K562 (cell line): Measurements from ENCODE around the gene MCC. TPM values are rescaled to one million over a fixed set of nuclear protein-coding genes. Genes with fewer than 3 reads are reported as not detected.

ENCODE experiments used
- ATAC-seq: fragments of 200-7000 bp; cut with Tn5 transposase; 3 replicates; pipeline ENCODE4 v1.9.1; 2020; ENCODE audit warnings: moderate library complexity
- BruUV-seq: library from RNA; stranded (reverse); fragments of 400-500 nt; replicated peaks from 2 replicates; lab custom pipeline; 2021; lab: Mats Ljungman, UMichigan
- CTCF ChIA-PET: fragments of 300-600 bp; formaldehyde crosslinking; extraction: SDS; loops from one replicate; lab custom pipeline; 2021; ENCODE audit warnings: low intra/inter-chr PET ratio; lab: Yijun Ruan, JAX
- POLR2A ChIA-PET: fragments of 300-600, 350-650 bp; sonication (Branson Sonifier 250); formaldehyde crosslinking; extraction: SDS; loops from one replicate; lab custom pipeline; 2021; ENCODE audit warnings: antibody characterized with exemption, inconsistent platforms; lab: Yijun Ruan, JAX
- DNase-seq, 4 experiments: peaks; one replicate each; pipeline versions ENCODE4 v3.0.0 to v3.0.0-alpha.2; 2011 to 2018; ENCODE audit warnings: low spot score in 3 of 4, mixed read lengths in 3 of 4; ENCODE audit errors: extremely low read depth in 1 of 4
- FAIRE-seq: peaks from 2 replicates; lab custom pipeline; 2011; peaks lifted over from hg19 to GRCh38; lab: Jason Lieb, UNC
- H2AFZ ChIP-seq: 2 replicates; pipeline ENCODE4 v1.6.0; 2011; ENCODE audit warnings: low read depth, low read length, control low read depth, inconsistent platforms
- H3K27ac ChIP-seq: fragments of 200-600 bp; 3 replicates; pipeline ENCODE4 v1.8.0; 2011; ENCODE audit warnings: low read depth, mild to moderate bottlenecking, control low read depth, inconsistent platforms, low read length, moderate library complexity, mixed read lengths; ENCODE audit errors: extremely low read depth
- H3K27me3 ChIP-seq, 2 experiments: fragments of 300-600 bp in 1 of 2; 2 replicates in 1 of 2; 3 replicates in 1 of 2; pipeline versions ENCODE4 v1.6.0 to v1.8.0; 2011; ENCODE audit warnings: inconsistent platforms in 2 of 2, low read length in 2 of 2, mild to moderate bottlenecking in 1 of 2, mixed read lengths in 1 of 2, moderate library complexity in 1 of 2; ENCODE audit not compliant: control insufficient read depth in 2 of 2, insufficient read depth in 2 of 2
- H3K36me3 ChIP-seq: fragments of 300-600 bp; 3 replicates; pipeline ENCODE4 v1.8.0; 2011; ENCODE audit warnings: mild to moderate bottlenecking, low read length, inconsistent platforms; ENCODE audit not compliant: control insufficient read depth, insufficient read depth
- H3K4me1 ChIP-seq, 2 experiments: fragments of 200-600 bp in 1 of 2; replicated peaks in 1 of 2; 2 replicates in 1 of 2; 3 replicates in 1 of 2; pipeline versions ENCODE4 v1.5.1 to v1.8.0; 2011; ENCODE audit warnings: inconsistent platforms in 2 of 2, low read length in 2 of 2, mild to moderate bottlenecking in 1 of 2, mixed read lengths in 1 of 2, moderate library complexity in 1 of 2; ENCODE audit not compliant: control insufficient read depth in 2 of 2, insufficient read depth in 2 of 2
- H3K4me2 ChIP-seq: 2 replicates; pipeline ENCODE4 v1.6.1; 2011; ENCODE audit warnings: low read length, control low read depth, inconsistent platforms, mixed read lengths; ENCODE audit not compliant: insufficient read depth
- H3K4me3 ChIP-seq: fragments of 200-600 bp; sonication (generic), shearing (Covaris generic); 2 replicates; pipeline ENCODE4 v1.5.1; 2016; ENCODE audit warnings: control low read depth, inconsistent platforms
- H3K79me2 ChIP-seq: fragments of 200-600 bp; 3 replicates; pipeline ENCODE4 v1.8.0; 2011; ENCODE audit warnings: low read length, inconsistent platforms; ENCODE audit not compliant: control insufficient read depth, insufficient read depth
- H3K9ac ChIP-seq, 2 experiments: 2 replicates each; pipeline versions ENCODE4 v1.6.0 to v1.6.1; 2011; ENCODE audit warnings: low read depth in 2 of 2, low read length in 2 of 2, control low read depth in 1 of 2, inconsistent platforms in 1 of 2, mild to moderate bottlenecking in 1 of 2, mixed read lengths in 1 of 2; ENCODE audit not compliant: insufficient read depth in 1 of 2
- H3K9me1 ChIP-seq: one replicate; pipeline ENCODE4 v1.6.0; 2011; ENCODE audit warnings: inconsistent platforms, mild to moderate bottlenecking, low read length, moderate library complexity; ENCODE audit not compliant: control insufficient read depth, insufficient read depth
- H3K9me3 ChIP-seq: replicated peaks from 2 replicates; pipeline ENCODE4 v1.5.1; 2011; ENCODE audit warnings: low read depth, low read length, inconsistent platforms; ENCODE audit not compliant: control insufficient read depth, insufficient read depth
- H4K20me1 ChIP-seq: replicated peaks from 2 replicates; pipeline ENCODE4 v1.6.1; 2011; ENCODE audit warnings: low read length, inconsistent platforms, mixed read lengths; ENCODE audit not compliant: control insufficient read depth, insufficient read depth
- HNRNPUL1 ChIP-seq: fragments of 200-400 bp; formaldehyde crosslinking; IDR thresholded peaks from 2 replicates; pipeline ENCODE4 v1.6.1; 2017; ENCODE audit warnings: low read length
- XRCC5 ChIP-seq: fragments of 200-400 bp; formaldehyde crosslinking; IDR thresholded peaks from 2 replicates; pipeline ENCODE4 v1.6.1; 2017; ENCODE audit warnings: low read depth, mild to moderate bottlenecking, low read length
- ZNF140 ChIP-seq: fragments of 250-450 bp; sonication (Bioruptor Pico); IDR thresholded peaks from 2 replicates; pipeline ENCODE4 v1.8.0; 2021; ENCODE audit warnings: moderate library complexity, mild to moderate bottlenecking, inconsistent platforms
- ZNF354B ChIP-seq: fragments of 250-450 bp; sonication (Bioruptor Pico); IDR thresholded peaks from 2 replicates; pipeline ENCODE4 v1.4.0; 2020
- ZNF79 ChIP-seq: fragments of 250-450 bp; sonication (Bioruptor Pico); IDR thresholded peaks from 2 replicates; pipeline ENCODE4 v1.4.0; 2020; ENCODE audit warnings: low read depth, mild to moderate bottlenecking, moderate library complexity
- ZZZ3 ChIP-seq: fragments of 450-650 bp; IDR thresholded peaks from 2 replicates; pipeline ENCODE4 v1.6.1; 2016; ENCODE audit warnings: antibody characterized with exemption, mild to moderate bottlenecking, moderate library complexity
- WGBS: fragments of 100-300 bp; shearing (Covaris generic); methylation state at CpG from one replicate; pipeline ENCODE4 v1.1.6; 2016; ENCODE audit warnings: low coverage, mixed read lengths; ENCODE audit not compliant: insufficient coverage; ENCODE audit errors: missing lambda C conversion rate; 5-methylcytosine and 5-hydroxymethylcytosine counted together
- in situ Hi-C: fragments of 300-500 bp; cut with MboI; formaldehyde crosslinking; loops from 4 replicates; pipeline ENCODE4 v1.15.0; 2018; ENCODE audit warnings: inconsistent platforms, mixed read lengths
- intact Hi-C: fragments of 100-400 bp; cut with micrococcal nuclease; formaldehyde crosslinking; loops from 2 replicates; pipeline ENCODE4 v1.14.2; 2022
- polyA plus RNA-seq, 8 experiments: library from polyadenylated mRNA; depleted of rRNA in 4 of 8; stranded (reverse) in 5 of 8; unstranded in 3 of 8; fragments of >200 nt; fragmentation: Nextera tagmentation in 2 of 8; fragmentation: Illumina TruSeq in 1 of 8; extraction: Ambion mirVana in 2 of 8; extraction: Trizol in 1 of 8; gene quantifications; 2 replicates each; pipeline versions ENCODE4 v1.2.1 to v1.2.3, GENCODE V29; 2011 to 2014; ENCODE audit warnings: inconsistent platforms in 1 of 8, missing spikeins in 1 of 8
- total RNA-seq, 7 experiments: library from RNA; depleted of rRNA in 6 of 7; stranded (reverse); fragments of >200 nt in 6 of 7; fragmentation: Illumina TruSeq in 2 of 7; extraction: Trizol in 2 of 7; gene quantifications; 2 replicates each; pipeline versions ENCODE4 v1.2.1 to v1.2.3, GENCODE V29; 2011 to 2021; ENCODE audit warnings: low replicate concordance in 1 of 7
- TF ChIP-seq, protein P1 (sequence below): sonication (generic); formaldehyde crosslinking; IDR thresholded peaks from 2 replicates; pipeline ENCODE4 v1.8.0; 2023; ENCODE audit warnings: missing genetic modification reagents, mild to moderate bottlenecking, borderline replicate concordance
- TF ChIP-seq, protein P2 (sequence below): sonication (generic); formaldehyde crosslinking; IDR thresholded peaks from 2 replicates; pipeline ENCODE4 v1.8.0; 2023; ENCODE audit warnings: mild to moderate bottlenecking, missing genetic modification reagents
- TF ChIP-seq, protein P3 (sequence below): fragments of 450-650 bp; IDR thresholded peaks from 2 replicates; pipeline ENCODE4 v1.6.1; 2016; ENCODE audit warnings: mild to moderate bottlenecking
- TF ChIP-seq, protein P4 (sequence below): fragments of 450-650 bp; IDR thresholded peaks from 2 replicates; pipeline ENCODE4 v1.6.1; 2016; ENCODE audit warnings: missing biosample characterization, missing genetic modification characterization

MCC gene
- total and polyA plus RNA-seq, 9 of the 15 experiments (the other 6 are each of a cell fraction or from before 2014, with no cell fraction given), result 0.04 to 0.24 (median 0.06) TPM; not detected in 1

DNA sequence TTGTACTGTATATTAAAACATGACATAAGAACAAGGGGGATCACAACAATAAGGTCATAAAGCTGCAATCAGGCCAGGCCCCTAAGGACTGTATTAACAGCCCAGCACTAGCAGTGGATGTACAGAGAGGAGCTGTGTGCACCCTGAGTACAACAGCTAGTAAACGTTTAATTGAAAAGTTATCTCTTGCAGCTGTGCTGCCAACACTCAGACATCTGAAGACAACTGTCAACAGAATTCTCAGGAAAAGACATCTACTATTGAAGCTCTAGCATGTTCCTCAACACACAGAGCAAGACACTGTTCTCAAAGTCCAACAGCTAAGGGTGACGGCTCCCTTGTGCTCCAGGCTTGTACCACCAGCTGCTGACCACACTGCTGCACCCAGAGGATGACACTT is 312.1 kb downstream of the MCC start:
- H3K36me3 ChIP-seq, result no peaks in the 10 kb centered on the region
- no peak overlapping the region for H3K4me2 ChIP-seq
- H3K9ac ChIP-seq, result no peak overlapping the region
- intact Hi-C loops (no loop called here), in situ Hi-C loops (loop anchor here (10.0 kb wide), 1 partner anchor 1109 kb away; no protein-coding TSS in a partner anchor)
- 0% methylated on average over 2 of the region's 2 CpGs for WGBS
- FAIRE-seq, result no peak
- no peak for DNase-seq
- no peaks in the 10 kb centered on the region for H3K9me3 ChIP-seq
- H3K27ac ChIP-seq, result no peak overlapping the region
- ChIA-PET POLR2A (interaction anchor here (0.6 kb wide), 1 partner anchor 28 kb away, joined by 3 read pairs; no protein-coding TSS in a partner anchor), CTCF (no interaction called here)
- no TSS peak for BruUV-seq
- H3K4me3 ChIP-seq, result no peak overlapping the region
- H2AFZ ChIP-seq, result no peak overlapping the region
- no peaks in the 10 kb centered on the region for H3K4me1 ChIP-seq
- no peaks in the 10 kb centered on the region for H4K20me1 ChIP-seq
- no peak for ATAC-seq
- no peaks in the 10 kb centered on the region for H3K9me1 ChIP-seq
- H3K27me3 ChIP-seq, result peaks cover 2 to 4% of the 10 kb centered on the region in 2 experiments; a peak in 1 of 5 replicates
- no peaks in the 10 kb centered on the region for H3K79me2 ChIP-seq
- TF ChIP-seq XRCC5 (no peak), ZNF140 (CRISPR knock-in tag) (no peak), ZNF79 (CRISPR knock-in tag) (no peak), ZNF354B (CRISPR knock-in tag) (no peak), HNRNPUL1 (no peak), ZZZ3 (no peak)
- TF ChIP-seq, protein P1, sequence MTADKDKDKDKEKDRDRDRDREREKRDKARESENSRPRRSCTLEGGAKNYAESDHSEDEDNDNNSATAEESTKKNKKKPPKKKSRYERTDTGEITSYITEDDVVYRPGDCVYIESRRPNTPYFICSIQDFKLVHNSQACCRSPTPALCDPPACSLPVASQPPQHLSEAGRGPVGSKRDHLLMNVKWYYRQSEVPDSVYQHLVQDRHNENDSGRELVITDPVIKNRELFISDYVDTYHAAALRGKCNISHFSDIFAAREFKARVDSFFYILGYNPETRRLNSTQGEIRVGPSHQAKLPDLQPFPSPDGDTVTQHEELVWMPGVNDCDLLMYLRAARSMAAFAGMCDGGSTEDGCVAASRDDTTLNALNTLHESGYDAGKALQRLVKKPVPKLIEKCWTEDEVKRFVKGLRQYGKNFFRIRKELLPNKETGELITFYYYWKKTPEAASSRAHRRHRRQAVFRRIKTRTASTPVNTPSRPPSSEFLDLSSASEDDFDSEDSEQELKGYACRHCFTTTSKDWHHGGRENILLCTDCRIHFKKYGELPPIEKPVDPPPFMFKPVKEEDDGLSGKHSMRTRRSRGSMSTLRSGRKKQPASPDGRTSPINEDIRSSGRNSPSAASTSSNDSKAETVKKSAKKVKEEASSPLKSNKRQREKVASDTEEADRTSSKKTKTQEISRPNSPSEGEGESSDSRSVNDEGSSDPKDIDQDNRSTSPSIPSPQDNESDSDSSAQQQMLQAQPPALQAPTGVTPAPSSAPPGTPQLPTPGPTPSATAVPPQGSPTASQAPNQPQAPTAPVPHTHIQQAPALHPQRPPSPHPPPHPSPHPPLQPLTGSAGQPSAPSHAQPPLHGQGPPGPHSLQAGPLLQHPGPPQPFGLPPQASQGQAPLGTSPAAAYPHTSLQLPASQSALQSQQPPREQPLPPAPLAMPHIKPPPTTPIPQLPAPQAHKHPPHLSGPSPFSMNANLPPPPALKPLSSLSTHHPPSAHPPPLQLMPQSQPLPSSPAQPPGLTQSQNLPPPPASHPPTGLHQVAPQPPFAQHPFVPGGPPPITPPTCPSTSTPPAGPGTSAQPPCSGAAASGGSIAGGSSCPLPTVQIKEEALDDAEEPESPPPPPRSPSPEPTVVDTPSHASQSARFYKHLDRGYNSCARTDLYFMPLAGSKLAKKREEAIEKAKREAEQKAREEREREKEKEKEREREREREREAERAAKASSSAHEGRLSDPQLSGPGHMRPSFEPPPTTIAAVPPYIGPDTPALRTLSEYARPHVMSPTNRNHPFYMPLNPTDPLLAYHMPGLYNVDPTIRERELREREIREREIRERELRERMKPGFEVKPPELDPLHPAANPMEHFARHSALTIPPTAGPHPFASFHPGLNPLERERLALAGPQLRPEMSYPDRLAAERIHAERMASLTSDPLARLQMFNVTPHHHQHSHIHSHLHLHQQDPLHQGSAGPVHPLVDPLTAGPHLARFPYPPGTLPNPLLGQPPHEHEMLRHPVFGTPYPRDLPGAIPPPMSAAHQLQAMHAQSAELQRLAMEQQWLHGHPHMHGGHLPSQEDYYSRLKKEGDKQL, result no peak
- TF ChIP-seq, protein P2, sequence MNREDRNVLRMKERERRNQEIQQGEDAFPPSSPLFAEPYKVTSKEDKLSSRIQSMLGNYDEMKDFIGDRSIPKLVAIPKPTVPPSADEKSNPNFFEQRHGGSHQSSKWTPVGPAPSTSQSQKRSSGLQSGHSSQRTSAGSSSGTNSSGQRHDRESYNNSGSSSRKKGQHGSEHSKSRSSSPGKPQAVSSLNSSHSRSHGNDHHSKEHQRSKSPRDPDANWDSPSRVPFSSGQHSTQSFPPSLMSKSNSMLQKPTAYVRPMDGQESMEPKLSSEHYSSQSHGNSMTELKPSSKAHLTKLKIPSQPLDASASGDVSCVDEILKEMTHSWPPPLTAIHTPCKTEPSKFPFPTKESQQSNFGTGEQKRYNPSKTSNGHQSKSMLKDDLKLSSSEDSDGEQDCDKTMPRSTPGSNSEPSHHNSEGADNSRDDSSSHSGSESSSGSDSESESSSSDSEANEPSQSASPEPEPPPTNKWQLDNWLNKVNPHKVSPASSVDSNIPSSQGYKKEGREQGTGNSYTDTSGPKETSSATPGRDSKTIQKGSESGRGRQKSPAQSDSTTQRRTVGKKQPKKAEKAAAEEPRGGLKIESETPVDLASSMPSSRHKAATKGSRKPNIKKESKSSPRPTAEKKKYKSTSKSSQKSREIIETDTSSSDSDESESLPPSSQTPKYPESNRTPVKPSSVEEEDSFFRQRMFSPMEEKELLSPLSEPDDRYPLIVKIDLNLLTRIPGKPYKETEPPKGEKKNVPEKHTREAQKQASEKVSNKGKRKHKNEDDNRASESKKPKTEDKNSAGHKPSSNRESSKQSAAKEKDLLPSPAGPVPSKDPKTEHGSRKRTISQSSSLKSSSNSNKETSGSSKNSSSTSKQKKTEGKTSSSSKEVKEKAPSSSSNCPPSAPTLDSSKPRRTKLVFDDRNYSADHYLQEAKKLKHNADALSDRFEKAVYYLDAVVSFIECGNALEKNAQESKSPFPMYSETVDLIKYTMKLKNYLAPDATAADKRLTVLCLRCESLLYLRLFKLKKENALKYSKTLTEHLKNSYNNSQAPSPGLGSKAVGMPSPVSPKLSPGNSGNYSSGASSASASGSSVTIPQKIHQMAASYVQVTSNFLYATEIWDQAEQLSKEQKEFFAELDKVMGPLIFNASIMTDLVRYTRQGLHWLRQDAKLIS (CRISPR knock-in tag), result no peak
- TF ChIP-seq, protein P3, sequence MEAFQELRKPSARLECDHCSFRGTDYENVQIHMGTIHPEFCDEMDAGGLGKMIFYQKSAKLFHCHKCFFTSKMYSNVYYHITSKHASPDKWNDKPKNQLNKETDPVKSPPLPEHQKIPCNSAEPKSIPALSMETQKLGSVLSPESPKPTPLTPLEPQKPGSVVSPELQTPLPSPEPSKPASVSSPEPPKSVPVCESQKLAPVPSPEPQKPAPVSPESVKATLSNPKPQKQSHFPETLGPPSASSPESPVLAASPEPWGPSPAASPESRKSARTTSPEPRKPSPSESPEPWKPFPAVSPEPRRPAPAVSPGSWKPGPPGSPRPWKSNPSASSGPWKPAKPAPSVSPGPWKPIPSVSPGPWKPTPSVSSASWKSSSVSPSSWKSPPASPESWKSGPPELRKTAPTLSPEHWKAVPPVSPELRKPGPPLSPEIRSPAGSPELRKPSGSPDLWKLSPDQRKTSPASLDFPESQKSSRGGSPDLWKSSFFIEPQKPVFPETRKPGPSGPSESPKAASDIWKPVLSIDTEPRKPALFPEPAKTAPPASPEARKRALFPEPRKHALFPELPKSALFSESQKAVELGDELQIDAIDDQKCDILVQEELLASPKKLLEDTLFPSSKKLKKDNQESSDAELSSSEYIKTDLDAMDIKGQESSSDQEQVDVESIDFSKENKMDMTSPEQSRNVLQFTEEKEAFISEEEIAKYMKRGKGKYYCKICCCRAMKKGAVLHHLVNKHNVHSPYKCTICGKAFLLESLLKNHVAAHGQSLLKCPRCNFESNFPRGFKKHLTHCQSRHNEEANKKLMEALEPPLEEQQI, result no peak
- TF ChIP-seq, protein P4, sequence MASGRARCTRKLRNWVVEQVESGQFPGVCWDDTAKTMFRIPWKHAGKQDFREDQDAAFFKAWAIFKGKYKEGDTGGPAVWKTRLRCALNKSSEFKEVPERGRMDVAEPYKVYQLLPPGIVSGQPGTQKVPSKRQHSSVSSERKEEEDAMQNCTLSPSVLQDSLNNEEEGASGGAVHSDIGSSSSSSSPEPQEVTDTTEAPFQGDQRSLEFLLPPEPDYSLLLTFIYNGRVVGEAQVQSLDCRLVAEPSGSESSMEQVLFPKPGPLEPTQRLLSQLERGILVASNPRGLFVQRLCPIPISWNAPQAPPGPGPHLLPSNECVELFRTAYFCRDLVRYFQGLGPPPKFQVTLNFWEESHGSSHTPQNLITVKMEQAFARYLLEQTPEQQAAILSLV, result no peak
